ENCODE measurements around the gene MFAP4.

MFAP4 gene

GRCh38 chr17:19347323-19348080 is 39.5 kb downstream of the MFAP4 start:
- no peak for DNase-seq
- H3K36me3 ChIP-seq, result no peaks in the 10 kb centered on the region
- no peaks in the 10 kb centered on the region for H3K9me3 ChIP-seq
- no peak for TF ChIP-seq CTCF (IDR thresholded peaks at IDR 0.05; ENCODE audit: low read depth, low read length)
- peaks cover 11% of the 10 kb centered on the region for H3K4me1 ChIP-seq
- no peaks in the 10 kb centered on the region for H3K27me3 ChIP-seq
- no peak overlapping the region for H3K4me3 ChIP-seq (ENCODE audit: low read depth, low read length)

DNA sequence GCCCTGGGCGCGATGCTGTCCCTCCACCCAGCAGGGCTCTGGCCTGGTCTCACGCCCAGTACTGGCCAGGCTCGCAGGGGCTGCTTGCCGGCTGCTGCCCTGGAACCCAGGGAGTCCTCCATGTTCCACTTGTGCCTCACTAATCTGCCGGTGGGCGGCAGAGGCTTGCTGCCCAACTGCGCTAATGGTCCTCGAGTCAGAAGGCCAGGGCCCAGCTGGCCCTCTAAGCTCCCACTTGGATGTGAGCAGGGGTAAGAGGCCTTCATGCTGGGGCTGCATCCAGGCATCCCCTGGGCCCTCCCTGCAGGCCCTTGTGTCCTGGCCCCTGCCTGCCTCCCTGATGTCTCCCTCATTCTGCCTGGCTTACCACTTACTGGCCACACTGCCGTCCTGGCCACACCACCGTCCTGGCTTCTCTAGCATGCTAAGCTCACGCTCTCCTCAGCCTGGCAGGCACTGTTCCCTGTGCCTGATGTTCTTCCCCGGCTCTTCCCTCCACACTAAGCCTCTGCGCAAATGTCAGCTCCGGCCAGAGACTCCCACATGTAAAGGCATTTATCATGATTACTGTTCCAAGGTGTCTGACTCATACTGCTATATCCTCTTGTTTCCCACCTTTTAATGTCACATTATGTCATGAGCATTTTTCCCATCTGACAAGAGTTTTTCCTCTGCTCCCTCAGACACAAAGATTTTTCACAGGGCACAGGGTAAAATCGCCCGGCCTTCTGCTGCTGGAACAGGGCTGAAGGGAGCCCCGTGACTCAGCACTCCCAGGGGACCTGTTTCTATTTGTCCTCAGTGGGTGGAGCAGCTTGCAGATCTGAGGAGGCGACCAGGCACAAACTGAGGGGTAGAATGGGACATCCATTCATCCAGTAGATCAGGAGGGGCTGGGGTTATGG is 40.4 kb downstream of the MFAP4 start:
- no peak for TF ChIP-seq CTCF (IDR thresholded peaks at IDR 0.05; ENCODE audit: low read depth, low read length)
- no peaks in the 10 kb centered on the region for H3K27me3 ChIP-seq
- no peaks in the 10 kb centered on the region for H3K9me3 ChIP-seq
- H3K4me1 ChIP-seq, result peaks cover 11% of the 10 kb centered on the region
- no peak overlapping the region for H3K4me3 ChIP-seq (ENCODE audit: low read depth, low read length)
- no peaks in the 10 kb centered on the region for H3K36me3 ChIP-seq
- DNase-seq, result peak; percentile 73

- H3K36me3 ChIP-seq, result no peaks in the 10 kb centered on the region
- no peak for TF ChIP-seq CTCF (IDR thresholded peaks at IDR 0.05; ENCODE audit: low read depth, low read length)
- no peaks in the 10 kb centered on the region for H3K27me3 ChIP-seq
- H3K9me3 ChIP-seq, result no peaks in the 10 kb centered on the region
- no peak overlapping the region for H3K4me3 ChIP-seq (ENCODE audit: low read depth, low read length)
- DNase-seq, result no peak
- H3K4me1 ChIP-seq, result peaks cover 11% of the 10 kb centered on the region
These were observed 41.3 kb downstream of the MFAP4 start for GRCh38 chr17:19345486-19346350.

- no peak for DNase-seq
- no peak for TF ChIP-seq CTCF (IDR thresholded peaks at IDR 0.05; ENCODE audit: low read depth, low read length)
- Histone ChIP-seq H3K27me3 (no peaks in the 10 kb centered on the region), H3K4me3 (ENCODE audit: low read depth, low read length) (no peak overlapping the region), H3K9me3 (no peaks in the 10 kb centered on the region), H3K36me3 (no peaks in the 10 kb centered on the region), H3K4me1 (peaks cover 11% of the 10 kb centered on the region)
These were observed 41.9 kb downstream of the MFAP4 start for GRCh38 chr17:19345067-19345460.

GRCh38 chr17:19344311-19345066 is 42.5 kb downstream of the MFAP4 start:
- no peaks in the 10 kb centered on the region for H3K36me3 ChIP-seq
- peaks cover 11% of the 10 kb centered on the region for H3K4me1 ChIP-seq
- no peaks in the 10 kb centered on the region for H3K27me3 ChIP-seq
- no peak for TF ChIP-seq CTCF (IDR thresholded peaks at IDR 0.05; ENCODE audit: low read depth, low read length)
- no peak for DNase-seq
- H3K4me3 ChIP-seq (ENCODE audit: low read depth, low read length), result no peak overlapping the region
- no peaks in the 10 kb centered on the region for H3K9me3 ChIP-seq
